GM23338 (cell line): ENCODE measurements around the gene CHST11.

Source experiments
- CREB1 ChIP-seq: fragments of 250-450 bp; sonication (Bioruptor Pico); IDR thresholded peaks from 2 replicates; pipeline ENCODE4 v1.5.0; 2020; ENCODE audit warnings: low read depth, mild to moderate bottlenecking, moderate library complexity
- EZH2 ChIP-seq: fragments of 200-600 bp; sonication (generic); IDR thresholded peaks from one replicate; pipeline ENCODE4 v1.8.0; 2017; ENCODE audit warnings: antibody characterized with exemption, mild to moderate bottlenecking, low read depth; ENCODE audit not compliant: unreplicated experiment
- JUNB ChIP-seq: IDR thresholded peaks from one replicate; pipeline ENCODE4 v1.6.1; 2016; ENCODE audit warnings: antibody characterized with exemption; ENCODE audit not compliant: unreplicated experiment
- POLR2AphosphoS5 ChIP-seq: IDR thresholded peaks from 2 replicates; pipeline ENCODE4 v1.6.1; 2016; ENCODE audit warnings: antibody characterized with exemption, low read depth
- STAT1 ChIP-seq: IDR thresholded peaks from one replicate; pipeline ENCODE4 v1.6.1; 2016; ENCODE audit warnings: antibody characterized with exemption; ENCODE audit not compliant: unreplicated experiment
- ZNF331 ChIP-seq: fragments of 250-450 bp; sonication (Bioruptor Pico); IDR thresholded peaks from 2 replicates; pipeline ENCODE4 v1.5.0; 2020; ENCODE audit warnings: low read depth, mild to moderate bottlenecking, moderate library complexity
- TF ChIP-seq, protein P1 (sequence below), 2 experiments: fragments of 200-600 bp in 1 of 2; sonication (generic) in 1 of 2; conservative IDR thresholded peaks; 2 replicates each; pipeline versions ENCODE4 v1.5.1 to v1.6.1; 2016 to 2017; ENCODE audit warnings: antibody characterized with exemption in 2 of 2, low read depth in 2 of 2, mild to moderate bottlenecking in 2 of 2, moderate library complexity in 1 of 2
- TF ChIP-seq, protein P2 (sequence below): IDR thresholded peaks from one replicate; pipeline ENCODE4 v1.6.1; 2018; ENCODE audit warnings: antibody characterized with exemption; ENCODE audit not compliant: unreplicated experiment

DNA sequence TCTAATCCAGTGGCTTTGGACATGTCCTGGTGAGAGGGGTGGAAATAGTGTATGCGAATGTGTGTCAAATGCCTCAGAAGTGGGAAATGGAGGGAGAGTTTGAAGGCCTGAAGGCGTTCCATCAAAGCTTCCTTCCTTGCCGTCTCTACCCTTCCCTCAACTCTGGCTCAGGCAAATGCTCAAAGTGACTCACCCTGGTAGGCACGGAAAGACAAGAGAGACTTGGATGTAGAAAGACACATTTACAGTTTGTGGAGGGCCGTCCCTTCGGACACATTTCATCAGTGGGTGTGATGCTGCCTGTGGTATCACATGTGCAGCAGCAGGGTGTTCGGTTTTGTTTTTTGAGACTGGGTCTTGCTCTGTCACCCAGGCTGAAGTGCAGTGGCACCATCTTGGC, 36.7 kb downstream of the CHST11 start:
- TF ChIP-seq, protein P1, sequence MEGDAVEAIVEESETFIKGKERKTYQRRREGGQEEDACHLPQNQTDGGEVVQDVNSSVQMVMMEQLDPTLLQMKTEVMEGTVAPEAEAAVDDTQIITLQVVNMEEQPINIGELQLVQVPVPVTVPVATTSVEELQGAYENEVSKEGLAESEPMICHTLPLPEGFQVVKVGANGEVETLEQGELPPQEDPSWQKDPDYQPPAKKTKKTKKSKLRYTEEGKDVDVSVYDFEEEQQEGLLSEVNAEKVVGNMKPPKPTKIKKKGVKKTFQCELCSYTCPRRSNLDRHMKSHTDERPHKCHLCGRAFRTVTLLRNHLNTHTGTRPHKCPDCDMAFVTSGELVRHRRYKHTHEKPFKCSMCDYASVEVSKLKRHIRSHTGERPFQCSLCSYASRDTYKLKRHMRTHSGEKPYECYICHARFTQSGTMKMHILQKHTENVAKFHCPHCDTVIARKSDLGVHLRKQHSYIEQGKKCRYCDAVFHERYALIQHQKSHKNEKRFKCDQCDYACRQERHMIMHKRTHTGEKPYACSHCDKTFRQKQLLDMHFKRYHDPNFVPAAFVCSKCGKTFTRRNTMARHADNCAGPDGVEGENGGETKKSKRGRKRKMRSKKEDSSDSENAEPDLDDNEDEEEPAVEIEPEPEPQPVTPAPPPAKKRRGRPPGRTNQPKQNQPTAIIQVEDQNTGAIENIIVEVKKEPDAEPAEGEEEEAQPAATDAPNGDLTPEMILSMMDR (conservative IDR thresholded peaks at IDR 0.05; ENCODE audit: low read depth in 2 of 2): no peak
- TF ChIP-seq STAT1: no peak
- no peak for TF ChIP-seq EZH2
- TF ChIP-seq, protein P2, sequence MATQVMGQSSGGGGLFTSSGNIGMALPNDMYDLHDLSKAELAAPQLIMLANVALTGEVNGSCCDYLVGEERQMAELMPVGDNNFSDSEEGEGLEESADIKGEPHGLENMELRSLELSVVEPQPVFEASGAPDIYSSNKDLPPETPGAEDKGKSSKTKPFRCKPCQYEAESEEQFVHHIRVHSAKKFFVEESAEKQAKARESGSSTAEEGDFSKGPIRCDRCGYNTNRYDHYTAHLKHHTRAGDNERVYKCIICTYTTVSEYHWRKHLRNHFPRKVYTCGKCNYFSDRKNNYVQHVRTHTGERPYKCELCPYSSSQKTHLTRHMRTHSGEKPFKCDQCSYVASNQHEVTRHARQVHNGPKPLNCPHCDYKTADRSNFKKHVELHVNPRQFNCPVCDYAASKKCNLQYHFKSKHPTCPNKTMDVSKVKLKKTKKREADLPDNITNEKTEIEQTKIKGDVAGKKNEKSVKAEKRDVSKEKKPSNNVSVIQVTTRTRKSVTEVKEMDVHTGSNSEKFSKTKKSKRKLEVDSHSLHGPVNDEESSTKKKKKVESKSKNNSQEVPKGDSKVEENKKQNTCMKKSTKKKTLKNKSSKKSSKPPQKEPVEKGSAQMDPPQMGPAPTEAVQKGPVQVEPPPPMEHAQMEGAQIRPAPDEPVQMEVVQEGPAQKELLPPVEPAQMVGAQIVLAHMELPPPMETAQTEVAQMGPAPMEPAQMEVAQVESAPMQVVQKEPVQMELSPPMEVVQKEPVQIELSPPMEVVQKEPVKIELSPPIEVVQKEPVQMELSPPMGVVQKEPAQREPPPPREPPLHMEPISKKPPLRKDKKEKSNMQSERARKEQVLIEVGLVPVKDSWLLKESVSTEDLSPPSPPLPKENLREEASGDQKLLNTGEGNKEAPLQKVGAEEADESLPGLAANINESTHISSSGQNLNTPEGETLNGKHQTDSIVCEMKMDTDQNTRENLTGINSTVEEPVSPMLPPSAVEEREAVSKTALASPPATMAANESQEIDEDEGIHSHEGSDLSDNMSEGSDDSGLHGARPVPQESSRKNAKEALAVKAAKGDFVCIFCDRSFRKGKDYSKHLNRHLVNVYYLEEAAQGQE: no peak
- no peak for TF ChIP-seq CREB1 (CRISPR knock-in tag)
- no peak for TF ChIP-seq ZNF331 (CRISPR knock-in tag)
- no peak for TF ChIP-seq JUNB
- TF ChIP-seq POLR2AphosphoS5: no peak
